ENCODE data around the gene IL18.
"Not testable (repeated sequence)": the region's sequence is repeated elsewhere in the genome, so short reads cannot be mapped to it uniquely, and the experiment has no call there.

The IL18 gene

DNA sequence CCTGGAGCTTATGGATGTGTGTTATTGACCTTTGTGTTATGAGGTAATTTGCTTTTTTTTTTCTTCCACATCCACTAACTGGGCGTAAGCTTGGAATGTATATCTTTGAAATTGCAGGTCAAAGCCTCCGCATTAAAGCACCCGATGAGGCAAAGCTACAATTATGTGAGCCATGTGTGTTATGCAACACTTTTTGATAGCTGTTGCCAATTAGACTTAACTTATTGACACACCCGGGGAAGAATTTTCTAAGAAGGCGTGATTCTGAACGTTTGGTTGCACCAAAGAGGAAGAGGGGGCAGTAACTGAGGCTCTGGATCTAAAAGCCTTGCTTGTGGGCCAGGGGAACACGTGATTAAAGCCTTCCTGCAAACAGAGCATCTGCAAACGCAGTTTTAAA is 2.7 kb upstream of the IL18 start:
- TF ChIP-seq POLR2A (IDR thresholded peaks at IDR 0.05; ENCODE audit: low read depth, low read length) (no peak), TAF1 (IDR thresholded peaks at IDR 0.05; ENCODE audit: borderline replicate concordance, low read depth, low read length) (no peak), POLR2AphosphoS5 (IDR thresholded peaks at IDR 0.05; ENCODE audit: low read depth, low read length) (no peak)
- DNase-seq (ENCODE audit: insufficient read length) (no peak), FAIRE-seq (no peak)

DNA sequence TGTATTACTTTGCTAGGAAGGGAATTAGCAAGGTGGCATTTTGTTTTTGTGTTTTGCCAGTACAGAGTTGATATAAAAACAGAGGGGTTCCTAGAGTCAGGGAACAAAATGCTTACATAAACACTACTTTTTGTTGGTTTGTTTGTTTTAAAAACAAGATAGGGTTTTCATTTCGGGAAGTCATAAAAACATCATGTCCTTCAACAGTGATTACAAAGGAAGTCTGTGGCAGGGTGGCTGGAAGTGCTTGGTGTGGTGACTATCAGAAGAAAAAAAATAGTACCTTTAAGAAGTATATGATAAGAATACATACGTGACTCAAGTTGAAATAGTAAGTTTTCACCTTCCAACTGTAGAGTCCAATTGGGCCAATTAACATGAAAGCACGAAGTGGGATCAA is 1.2 kb upstream of the IL18 start:
- TF ChIP-seq TAF1 (IDR thresholded peaks at IDR 0.05; ENCODE audit: borderline replicate concordance, low read depth, low read length) (no peak), POLR2AphosphoS5 (IDR thresholded peaks at IDR 0.05; ENCODE audit: low read depth, low read length) (no peak), POLR2A (IDR thresholded peaks at IDR 0.05; ENCODE audit: low read depth, low read length) (no peak)
- FAIRE-seq (no peak), DNase-seq (ENCODE audit: insufficient read length) (no peak)

DNA sequence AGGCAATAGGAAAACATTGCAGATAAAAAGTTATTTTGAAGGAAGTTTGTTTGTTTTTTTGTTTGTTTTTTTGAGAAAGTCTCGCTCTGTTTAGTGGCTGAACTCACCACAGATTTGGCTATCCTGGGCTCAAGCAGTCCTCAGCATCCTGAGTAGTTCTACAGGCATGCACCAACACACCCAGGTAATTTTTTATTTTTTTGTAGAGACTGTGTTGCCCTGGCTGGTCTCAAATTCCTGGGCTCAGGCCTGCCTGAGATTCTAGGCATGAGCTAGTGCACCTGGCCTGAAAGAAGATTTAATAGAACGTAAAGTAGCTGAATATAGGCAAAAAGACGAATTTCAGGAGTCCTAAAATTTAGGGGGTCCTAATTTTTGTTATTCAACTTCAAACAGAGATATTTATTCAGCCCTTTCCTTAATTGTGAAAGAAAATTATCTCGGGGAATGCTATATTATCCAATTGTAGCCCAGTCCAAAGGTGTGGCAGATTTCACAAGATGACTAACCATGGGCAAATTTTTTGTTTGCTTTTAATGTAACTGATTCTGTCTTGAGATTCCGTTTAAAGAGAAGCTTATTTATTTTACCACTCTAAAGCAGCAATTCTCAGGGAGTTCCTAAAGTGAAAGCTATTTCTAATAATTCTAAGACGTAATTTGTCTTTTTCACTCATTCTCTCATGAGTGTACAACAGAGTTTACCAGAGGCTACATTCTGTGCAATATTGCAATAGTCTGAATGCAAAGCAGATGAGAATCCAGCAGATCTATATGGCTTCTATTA is 940 bp downstream of the IL18 start:
- TF ChIP-seq POLR2AphosphoS5 (IDR thresholded peaks at IDR 0.05; ENCODE audit: low read depth, low read length) = no peak
- TF ChIP-seq POLR2A (IDR thresholded peaks at IDR 0.05; ENCODE audit: low read depth, low read length) = no peak
- no peak for TF ChIP-seq TAF1 (IDR thresholded peaks at IDR 0.05; ENCODE audit: borderline replicate concordance, low read depth, low read length)
- DNase-seq (ENCODE audit: insufficient read length) (no peak), FAIRE-seq (no peak)

DNA sequence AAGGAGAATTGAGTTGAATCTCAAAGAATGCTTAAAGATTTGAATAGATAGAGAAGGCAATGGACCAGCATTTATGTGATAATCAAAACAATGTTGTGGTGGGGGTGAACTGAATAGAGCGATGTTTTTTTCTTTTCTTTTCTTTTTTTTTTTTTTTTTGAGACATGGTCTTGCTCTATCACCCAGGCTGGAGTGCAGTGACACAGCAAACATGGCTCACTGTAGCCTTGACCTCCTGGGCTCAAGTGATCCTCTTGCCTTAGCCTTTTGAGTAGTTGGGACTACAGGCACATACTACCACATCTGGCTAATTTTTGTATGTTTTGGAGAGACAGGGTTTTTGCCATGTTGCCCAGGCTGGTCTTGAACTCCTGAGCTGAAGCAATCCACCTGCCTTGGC is 1.7 kb downstream of the IL18 start:
- FAIRE-seq; DNase-seq (ENCODE audit: insufficient read length): not testable (repeated sequence)

- no peak for TF ChIP-seq TAF1 (IDR thresholded peaks at IDR 0.05; ENCODE audit: borderline replicate concordance, low read depth, low read length)
- TF ChIP-seq POLR2AphosphoS5 (IDR thresholded peaks at IDR 0.05; ENCODE audit: low read depth, low read length) = no peak
- TF ChIP-seq POLR2A (IDR thresholded peaks at IDR 0.05; ENCODE audit: low read depth, low read length) = no peak
- no peak for DNase-seq (ENCODE audit: insufficient read length)
- no peak for FAIRE-seq
Observed at GRCh38 chr11:112161012-112161411, 2.9 kb downstream of the IL18 start.

- no peak for FAIRE-seq
- no peak for DNase-seq (ENCODE audit: insufficient read length)
- TF ChIP-seq POLR2A (IDR thresholded peaks at IDR 0.05; ENCODE audit: low read depth, low read length) (no peak), TAF1 (IDR thresholded peaks at IDR 0.05; ENCODE audit: borderline replicate concordance, low read depth, low read length) (no peak), POLR2AphosphoS5 (IDR thresholded peaks at IDR 0.05; ENCODE audit: low read depth, low read length) (no peak)
Observed at GRCh38 chr11:112160091-112160848, 3.6 kb downstream of the IL18 start.

GRCh38 chr11:112159098-112160065 is 4.5 kb downstream of the IL18 start:
- no peak for FAIRE-seq
- no peak for TF ChIP-seq POLR2AphosphoS5 (IDR thresholded peaks at IDR 0.05; ENCODE audit: low read depth, low read length)
- DNase-seq (ENCODE audit: insufficient read length) = no peak

GRCh38 chr11:112156956-112157766 is 6.7 kb downstream of the IL18 start:
- no peak for DNase-seq (ENCODE audit: insufficient read length)
- no peak for TF ChIP-seq TAF1 (IDR thresholded peaks at IDR 0.05; ENCODE audit: borderline replicate concordance, low read depth, low read length)
- FAIRE-seq = no peak

DNA sequence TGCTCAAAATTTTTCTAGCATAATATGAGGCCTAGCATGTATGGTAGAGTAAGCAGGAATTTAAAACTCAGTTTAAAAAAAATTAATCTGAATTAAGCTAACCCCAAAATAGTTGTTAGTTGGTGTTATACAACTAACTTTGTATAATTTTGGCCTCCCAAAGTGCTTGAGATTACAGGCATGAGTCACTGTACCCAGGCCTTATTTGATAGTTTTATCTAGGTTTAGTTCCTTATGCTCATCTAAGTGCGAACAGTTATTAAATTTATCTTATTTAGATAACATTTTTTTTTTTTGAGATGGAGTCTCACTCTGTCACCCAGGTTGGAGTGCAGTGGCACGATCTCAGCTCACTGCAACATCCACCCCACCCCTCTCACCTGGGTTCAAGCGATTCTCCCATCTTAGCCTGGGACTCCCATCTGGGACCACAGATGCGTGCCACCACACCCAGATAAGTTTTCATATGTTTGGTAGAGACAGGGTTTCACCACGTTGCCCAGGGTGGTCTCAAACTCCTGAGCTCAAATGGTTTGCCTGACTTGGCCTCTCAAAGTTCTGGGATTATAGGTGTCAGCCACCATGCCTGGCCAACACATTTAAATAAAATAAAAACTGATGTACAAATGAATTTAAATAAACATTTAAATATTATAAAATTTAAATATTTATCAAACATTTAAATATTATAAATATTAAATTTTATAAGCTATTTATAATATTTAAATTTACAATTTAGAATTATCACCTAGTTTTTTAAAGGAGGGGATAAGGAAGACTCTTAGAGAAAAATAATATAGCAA is 7.5 kb downstream of the IL18 start:
- TF ChIP-seq TAF1 (IDR thresholded peaks at IDR 0.05; ENCODE audit: borderline replicate concordance, low read depth, low read length) (no peak), POLR2AphosphoS5 (IDR thresholded peaks at IDR 0.05; ENCODE audit: low read depth, low read length) (no peak), POLR2A (IDR thresholded peaks at IDR 0.05; ENCODE audit: low read depth, low read length) (no peak)
- FAIRE-seq = no peak
- DNase-seq (ENCODE audit: insufficient read length) = no peak

DNA sequence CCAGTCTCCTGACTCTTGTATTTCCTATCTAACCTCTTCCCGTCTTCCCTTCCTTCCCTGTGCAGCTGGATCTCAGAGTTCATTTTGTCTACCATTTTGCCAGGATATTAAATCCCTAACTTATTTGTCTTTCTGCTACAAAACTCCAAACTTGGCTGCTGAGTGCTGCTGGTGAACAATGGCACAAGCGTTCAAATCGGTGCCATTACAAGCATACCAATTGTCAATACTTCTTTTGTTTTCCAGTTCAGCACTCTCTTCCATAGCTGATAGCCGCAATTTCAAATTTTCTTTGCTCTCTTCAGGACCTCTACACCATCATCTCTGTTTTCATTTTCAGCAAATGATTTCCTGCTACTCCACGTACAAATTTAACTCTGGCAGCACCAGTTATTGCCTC is 13.4 kb downstream of the IL18 start:
- DNase-seq (ENCODE audit: insufficient read length) = no peak
- TF ChIP-seq POLR2A (IDR thresholded peaks at IDR 0.05; ENCODE audit: low read depth, low read length) (no peak), POLR2AphosphoS5 (IDR thresholded peaks at IDR 0.05; ENCODE audit: low read depth, low read length) (no peak), TAF1 (IDR thresholded peaks at IDR 0.05; ENCODE audit: borderline replicate concordance, low read depth, low read length) (no peak)
- FAIRE-seq = no peak

Data from GM12892 (cell line).